Left kidney (tissue), 2 donors: Measurements from ENCODE around the gene KMT5B. TPM values are rescaled to one million over a fixed set of nuclear protein-coding genes. Genes with fewer than 3 reads are reported as not detected.

ENCODE experiments used
- DNase-seq: peaks from one replicate; pipeline ENCODE4 v3.0.0-alpha.2; 2013
- polyA plus RNA-seq: library from polyadenylated mRNA; unstranded; fragments of 120-200 nt; gene quantifications from one replicate; pipeline ENCODE4 v1.2.1, GENCODE V29; 2013; ENCODE audit not compliant: insufficient read length

The KMT5B gene
- polyA plus RNA-seq, 1 donor, result 93.1 TPM

- DNase-seq, result no peak
These were observed 3.3 kb upstream of the KMT5B start for GRCh38 chr11:68216171-68216938.

DNA sequence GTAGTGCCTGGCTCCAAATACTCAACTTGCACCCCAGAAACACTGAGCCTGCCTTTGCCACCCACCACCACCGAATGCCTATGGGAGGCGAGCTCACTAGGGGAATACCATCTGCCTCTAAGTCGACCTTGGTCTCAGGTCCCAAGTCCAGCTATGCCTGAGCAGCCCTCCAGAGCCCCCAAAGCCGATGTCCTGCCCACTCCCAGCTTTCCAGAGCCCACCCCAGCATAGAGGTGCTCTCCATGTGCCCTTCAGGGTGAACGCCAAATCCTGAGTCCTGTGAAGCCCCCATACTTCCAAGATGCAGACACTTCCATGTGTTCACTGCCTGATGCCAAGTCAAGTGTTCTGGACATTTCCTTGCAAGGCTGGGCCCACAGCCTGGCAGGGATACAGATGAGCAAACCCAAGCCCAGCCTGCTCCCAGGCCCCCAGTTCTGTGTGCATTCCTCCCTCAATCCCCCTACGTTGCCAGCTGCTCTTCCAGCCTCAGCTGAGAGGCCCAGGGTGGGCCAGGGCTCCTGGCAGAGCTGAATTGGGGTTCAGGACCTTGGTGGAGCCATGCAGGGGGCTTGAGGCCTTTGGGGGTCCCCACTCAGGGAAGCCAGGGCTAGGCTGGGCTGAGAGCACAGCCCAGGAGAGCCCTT is 2.6 kb upstream of the KMT5B start:
- DNase-seq, result no peak

- no peak for DNase-seq
These were observed 2.0 kb upstream of the KMT5B start for GRCh38 chr11:68215087-68215445.

DNA sequence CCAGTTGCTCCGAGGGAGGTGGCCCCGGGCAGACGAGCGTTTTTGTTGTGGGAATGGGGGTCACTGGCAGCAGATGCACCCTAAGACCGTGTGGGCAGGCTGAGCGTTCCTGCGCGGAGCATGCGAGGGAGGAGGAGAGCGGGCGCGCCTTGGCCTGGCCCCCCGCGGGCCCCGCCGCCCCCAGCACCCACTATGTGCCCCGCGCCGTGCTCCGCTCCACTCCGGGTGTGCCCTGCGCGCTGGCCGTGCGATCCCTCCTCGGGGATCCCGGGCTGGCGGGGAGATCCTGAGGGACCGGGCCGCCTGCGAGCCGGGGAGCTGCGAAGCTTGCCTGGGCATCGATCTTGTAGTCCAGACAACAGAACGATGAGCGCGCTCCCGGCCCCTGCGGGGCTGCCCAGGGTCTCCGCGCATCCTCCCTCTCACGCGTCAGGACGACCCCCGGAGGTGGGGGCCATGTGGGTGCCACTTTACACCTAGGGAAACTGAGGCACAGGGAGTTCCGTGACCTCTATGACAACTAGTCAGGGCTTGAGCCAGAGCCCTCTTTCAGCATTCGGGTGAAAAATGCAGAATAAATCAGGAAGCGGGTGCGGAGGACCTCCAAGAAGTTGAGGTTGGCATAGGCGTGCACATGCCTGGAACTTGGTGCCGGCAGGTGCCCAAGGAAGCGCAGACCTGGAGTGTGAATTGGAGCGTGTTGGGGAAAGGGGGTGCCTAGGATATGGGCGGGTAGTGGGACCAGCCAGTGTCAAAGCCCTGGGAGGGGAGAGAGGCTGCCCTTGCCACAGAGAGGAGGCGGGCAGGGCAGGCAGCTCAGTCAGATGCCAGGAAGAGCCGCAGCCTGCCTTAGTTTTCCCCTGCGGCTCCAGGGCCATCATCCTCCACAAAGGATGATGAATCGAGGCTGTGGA is 1.3 kb upstream of the KMT5B start:
- no peak for DNase-seq

GRCh38 chr11:68213555-68214172 is 568 bp upstream of the KMT5B start:
- peak; percentile 94 for DNase-seq

DNA sequence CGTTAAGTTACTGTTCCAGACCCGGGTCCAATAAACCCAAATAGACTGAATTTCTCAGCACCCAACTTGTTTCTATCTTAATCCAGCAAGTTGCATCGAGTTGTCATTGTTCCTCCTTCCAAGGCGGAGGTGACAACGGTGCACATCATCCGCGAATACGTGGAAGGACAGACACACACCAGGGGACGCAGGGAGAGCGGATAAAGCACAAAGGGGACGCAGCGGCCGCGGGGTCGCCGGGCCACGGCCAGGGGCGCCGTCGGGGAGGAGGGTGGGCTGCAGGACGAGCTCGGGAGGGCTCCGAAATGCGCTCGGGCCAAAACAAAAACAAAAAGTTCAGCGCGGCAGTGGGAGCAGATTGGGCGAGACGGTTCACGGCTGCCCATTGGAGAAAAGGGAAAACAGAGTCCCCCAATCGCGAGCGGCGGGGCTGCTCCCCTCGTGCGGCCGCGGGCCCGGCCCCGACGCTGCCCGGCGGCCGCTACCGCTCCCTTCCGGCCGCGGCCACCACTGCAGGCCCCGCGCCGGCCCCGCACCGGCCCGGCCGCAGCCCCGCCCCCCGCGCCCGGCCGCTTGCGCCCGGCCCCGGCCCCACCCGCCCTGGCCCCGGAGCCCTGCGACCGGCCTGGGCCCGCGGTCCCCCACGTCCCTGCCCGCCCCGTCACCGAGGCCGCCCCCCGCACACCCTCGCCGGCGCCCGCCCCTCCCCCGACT is 518 bp downstream of the KMT5B start:
- DNase-seq, result peak; percentile 55

- DNase-seq, result no peak
These were observed 1.6 kb downstream of the KMT5B start for GRCh38 chr11:68211546-68211945.

DNA sequence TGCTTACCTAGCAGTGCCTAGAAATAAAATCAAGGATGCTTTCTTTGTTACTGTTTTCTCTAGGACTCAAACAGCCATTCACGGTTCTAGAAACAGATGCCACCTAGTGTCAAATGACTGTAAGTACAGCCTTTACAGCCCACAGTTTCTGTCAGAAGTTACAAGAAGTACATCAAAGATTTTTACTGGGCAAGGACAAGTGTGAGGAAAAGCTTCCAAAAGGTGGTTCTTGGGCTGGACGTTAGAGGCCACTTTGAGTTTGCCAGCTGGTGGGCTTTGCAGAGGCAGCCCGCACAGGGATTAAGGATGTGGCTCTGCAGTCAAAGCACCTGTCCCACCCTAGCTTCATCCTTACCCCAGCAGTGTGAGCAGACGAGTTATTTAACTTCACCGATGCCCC is 6.9 kb downstream of the KMT5B start:
- DNase-seq, result peak; percentile 73

DNA sequence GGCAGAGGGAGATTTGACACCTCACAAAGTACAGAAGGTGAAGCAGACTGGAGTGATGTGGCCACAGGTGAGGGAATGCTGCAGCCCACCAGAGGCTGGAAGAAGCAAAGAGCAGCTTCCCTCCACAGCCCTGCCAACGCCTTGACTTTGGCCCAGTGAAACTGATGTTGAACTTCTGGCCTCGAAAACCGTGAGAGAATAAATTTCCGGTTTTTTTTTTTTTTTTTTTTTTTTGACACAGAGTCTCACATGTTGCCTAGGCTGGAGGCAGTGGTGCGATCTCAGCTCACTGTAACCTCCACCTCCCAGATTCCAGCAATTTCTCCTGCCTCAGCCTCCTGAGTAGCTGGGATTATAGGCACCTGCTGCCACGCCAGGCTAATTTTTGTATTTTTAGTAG is 8.7 kb downstream of the KMT5B start:
- no peak for DNase-seq

- no peak for DNase-seq
These were observed 10.9 kb downstream of the KMT5B start for GRCh38 chr11:68202165-68202564.

DNA sequence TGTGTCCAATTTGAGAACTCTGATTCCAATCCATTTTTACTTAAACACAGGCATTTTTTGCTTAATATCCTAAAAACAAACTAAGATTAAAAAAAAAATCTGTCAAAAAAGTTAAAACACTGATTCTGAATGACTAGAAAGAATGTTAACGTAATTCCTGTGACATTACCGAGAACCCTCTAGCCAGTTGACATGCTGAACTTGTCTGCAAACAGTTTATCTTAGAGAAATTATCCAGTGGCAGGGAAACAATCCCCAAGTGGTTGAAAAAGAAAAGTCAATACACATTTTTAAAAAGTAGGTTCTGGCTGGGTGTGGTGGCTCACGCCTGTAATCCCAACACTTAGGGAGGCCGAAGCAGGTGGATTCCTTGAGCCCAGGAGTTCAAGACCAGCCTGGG is 11.6 kb downstream of the KMT5B start:
- no peak for DNase-seq

- no peak for DNase-seq
These were observed 12.5 kb downstream of the KMT5B start for GRCh38 chr11:68200639-68201038.

DNA sequence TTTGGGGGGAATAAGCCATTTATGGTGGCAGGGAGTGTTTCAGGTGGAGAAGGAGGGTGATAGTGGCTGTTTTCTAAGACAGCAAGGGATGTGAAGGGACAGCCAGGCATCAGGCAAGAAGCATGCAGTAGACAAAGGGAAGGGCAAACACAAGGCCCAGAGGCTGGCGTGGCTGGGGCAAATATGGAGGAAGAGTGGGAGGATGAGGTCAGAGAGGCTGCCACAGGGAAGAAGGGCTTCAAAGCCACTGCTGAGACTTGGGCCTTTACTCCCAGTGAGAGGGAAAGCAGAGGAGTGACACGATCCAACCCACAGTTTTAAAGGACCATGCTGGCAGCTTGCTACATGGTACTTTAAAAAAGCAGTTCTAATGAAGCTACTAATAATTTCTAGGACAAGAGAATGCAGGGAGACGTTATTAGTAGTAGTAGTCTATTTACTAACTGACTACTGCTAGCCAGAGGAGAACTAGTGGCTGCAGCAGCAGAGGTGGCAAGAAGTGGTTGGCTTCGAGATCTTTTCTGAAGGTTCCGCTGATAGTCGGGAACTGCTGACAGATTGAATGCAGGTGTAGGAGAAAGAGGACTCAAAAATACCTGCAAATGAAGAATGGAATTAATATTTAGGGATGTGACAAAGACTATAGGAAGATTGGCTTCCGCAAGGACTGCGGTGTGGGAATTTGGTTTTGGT is 13.7 kb downstream of the KMT5B start:
- no peak for DNase-seq

- no peak for DNase-seq
These were observed 16.9 kb downstream of the KMT5B start for GRCh38 chr11:68196219-68196618.

DNA sequence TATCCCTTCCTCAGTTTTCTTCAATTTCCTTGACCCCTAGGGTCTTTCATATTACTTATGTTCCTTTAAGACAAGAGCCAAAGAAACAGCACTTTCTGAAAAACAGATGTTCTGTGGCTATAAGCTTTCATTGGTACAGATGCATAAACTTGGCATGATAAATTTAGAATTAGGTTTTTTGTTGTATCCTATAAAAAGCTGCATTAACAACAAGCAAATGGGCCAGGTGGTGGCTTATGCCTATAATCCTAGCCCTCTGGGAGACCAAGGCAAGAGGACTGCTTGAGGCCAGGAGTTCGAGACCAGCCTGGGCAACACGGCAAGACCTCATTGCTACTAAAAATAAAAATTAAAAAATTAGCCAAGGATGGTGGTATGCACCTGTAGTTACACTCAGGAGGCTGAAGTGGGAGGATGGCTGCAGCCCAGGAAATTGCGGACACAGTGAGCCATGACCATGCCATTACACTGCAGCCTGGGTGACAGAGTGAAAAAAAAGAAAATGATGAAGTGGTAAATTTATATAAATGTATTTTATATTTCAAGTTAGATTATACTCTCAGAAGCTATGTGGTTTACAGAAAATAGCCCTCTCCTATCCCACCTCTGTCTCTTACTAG is 18.3 kb downstream of the KMT5B start:
- DNase-seq, result no peak

GRCh38 chr11:68193018-68193417 is 20.1 kb downstream of the KMT5B start:
- DNase-seq, result no peak

DNA sequence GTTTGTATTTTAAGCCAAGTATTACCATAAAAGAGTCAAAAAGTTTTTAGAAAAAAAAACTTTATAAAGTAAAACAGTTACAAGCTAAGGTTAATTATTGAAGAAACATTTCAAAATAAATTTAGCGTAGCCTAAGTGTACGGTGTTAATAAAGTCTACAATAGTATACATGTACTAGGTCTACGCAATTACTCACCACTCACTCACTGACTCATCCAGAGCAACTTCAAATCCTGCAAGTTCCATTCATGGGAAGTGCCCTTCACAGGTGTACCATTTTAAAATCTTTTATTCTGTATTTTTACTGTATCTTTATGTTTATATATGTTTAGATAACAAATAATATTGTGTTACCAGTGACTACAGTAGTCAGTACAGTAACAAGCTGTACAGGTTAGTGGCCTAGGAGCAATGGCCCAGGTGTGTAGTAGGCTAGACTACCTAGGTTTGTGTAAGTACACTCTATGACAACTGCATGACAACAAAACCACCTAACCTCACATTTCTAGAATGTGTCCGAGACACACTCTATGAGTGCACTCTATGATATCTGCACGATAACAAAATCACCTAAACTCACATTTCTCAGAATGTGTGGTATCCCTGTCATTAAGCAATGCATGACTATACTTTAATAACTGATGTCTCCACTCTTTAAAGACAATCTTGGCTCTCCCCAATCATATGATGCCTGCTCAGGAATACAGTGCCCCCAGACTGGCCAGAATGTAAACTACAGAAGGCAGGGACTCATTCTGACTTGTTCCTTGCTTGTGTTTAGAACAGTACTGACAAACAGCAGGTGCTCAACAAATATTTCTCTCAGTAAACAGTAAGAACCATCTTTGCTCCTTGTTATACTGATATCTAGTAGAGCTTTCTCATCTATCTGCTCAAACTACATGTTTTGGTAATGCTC is 21.2 kb downstream of the KMT5B start:
- DNase-seq, result no peak

DNA sequence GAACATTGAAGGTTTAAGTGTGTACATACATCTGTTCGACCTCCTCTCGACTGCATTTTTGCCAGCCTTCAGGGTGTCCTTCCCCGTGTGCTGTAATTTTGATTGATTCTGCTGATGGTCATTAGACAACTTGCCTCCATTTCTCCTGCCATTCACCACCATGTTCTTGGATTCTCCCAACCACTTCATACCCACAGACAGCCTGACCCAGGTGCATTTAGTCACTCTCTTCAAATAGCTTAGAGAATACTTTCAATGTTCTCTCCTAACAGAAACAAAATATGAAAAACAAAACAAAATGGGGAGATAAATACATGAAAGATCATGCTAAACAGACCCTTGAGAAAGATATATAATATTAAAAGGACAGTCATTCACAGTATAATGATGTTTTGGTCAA is 23.2 kb downstream of the KMT5B start:
- no peak for DNase-seq

DNA sequence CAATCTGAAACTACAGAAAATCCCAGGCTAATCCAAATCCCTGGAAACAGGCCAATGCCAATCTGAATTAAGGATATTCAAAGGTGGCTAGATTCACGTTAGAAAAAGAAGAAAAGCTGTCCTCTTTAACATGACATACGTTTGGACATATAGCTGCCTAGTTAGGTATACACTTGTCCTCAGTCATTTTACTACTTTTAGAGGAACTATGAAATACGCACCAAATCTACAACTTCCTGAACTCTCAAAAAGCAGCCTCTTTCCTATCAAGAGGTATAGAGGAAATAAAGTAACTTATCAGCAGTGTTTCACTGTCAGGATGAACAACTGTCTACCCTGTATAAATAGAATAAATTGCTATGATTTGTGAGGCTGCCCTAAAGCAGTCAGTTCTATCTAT is 24.0 kb downstream of the KMT5B start:
- DNase-seq, result no peak

DNA sequence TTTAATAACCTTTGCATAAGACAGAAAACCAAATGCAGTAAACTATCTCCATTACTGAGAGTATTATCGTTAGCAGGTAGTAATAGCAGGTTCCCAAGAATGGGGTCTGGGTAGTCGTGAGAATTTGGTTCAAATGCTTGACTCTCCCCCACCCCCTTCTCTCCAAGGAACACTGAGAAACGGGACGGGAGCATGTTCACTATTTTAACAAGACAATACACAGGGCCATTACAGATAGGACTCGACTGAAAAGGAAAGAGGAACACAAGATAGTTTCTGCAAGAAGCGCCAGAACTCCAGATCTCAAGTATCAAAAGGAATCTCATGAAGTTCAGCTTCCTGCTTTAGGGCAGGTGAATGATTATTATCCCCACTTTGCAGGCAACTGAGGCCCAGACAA is 27.0 kb downstream of the KMT5B start:
- DNase-seq, result no peak
